Measurements from ENCODE around the gene DBN1. TPM values are rescaled to one million over a fixed set of nuclear protein-coding genes. Genes with fewer than 3 reads are reported as not detected.

The DBN1 gene
- total and polyA plus RNA-seq, 2 of the 8 experiments (the other 6 are each of a cell fraction or from before 2014, with no cell fraction given): 168 to 333 TPM

DNA sequence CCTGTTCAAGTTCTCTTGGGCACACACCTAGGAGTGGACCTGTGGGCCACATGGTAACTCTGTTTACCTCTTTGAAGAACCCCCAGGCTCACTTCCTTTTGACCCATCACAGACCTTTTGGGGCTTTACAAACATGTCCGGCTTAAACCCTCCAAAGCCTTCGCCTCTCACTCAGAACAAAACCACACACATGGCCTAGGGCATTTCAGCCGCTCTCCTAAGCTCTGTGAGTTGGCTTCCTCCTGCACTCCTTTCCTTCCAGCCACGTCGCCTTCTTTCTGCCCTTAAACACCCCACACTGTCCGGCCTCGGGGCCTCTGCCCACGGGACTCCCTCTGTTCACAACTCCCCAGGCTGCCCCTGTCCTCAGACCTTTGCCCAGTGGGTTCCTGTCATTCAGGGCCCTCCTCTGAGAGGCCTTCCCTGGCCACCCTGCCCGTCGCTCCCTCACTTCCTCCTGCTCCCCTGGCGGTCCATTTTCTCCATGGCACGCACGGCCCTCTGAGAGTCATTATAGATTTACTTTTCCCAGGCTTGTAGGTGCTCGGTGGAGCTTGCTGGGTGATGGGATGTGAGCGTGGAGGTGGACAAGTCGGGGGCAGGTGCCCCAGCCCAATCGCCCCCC is 34.3 kb upstream of the DBN1 start (continued):
- TF ChIP-seq CHD7 (IDR thresholded peaks at IDR 0.05; ENCODE audit: insufficient replicate concordance, low read length) (no peak), GTF2F1 (IDR thresholded peaks at IDR 0.05; ENCODE audit: borderline replicate concordance, low read depth, low read length) (no peak), BCL11A (IDR thresholded peaks at IDR 0.05; ENCODE audit: low read depth in 2 of 2, low read length in 2 of 2) (no peak), RFX5 (IDR thresholded peaks at IDR 0.05; ENCODE audit: borderline replicate concordance, low read depth, low read length) (no peak), BRCA1 (IDR thresholded peaks at IDR 0.05; ENCODE audit: low read depth, low read length) (no peak), HDAC2 (IDR thresholded peaks at IDR 0.05; ENCODE audit: borderline replicate concordance in 1 of 2, low read depth in 2 of 2, low read length in 2 of 2) (no peak)
